Neuronal stem cell (in vitro differentiated cells): ENCODE results near the gene CD22.
"Not testable (repeated sequence)": the region's sequence is repeated elsewhere in the genome, so short reads cannot be mapped to it uniquely, and the experiment has no call there.

Experiments
- DNase-seq: peaks from one replicate; pipeline ENCODE4 v3.0.0-alpha.2; 2013; ENCODE audit warnings: low spot score
- H2AFZ ChIP-seq: one replicate; pipeline ENCODE4 v1.6.1; 2013; ENCODE audit warnings: mild to moderate bottlenecking, low read length, inconsistent platforms
- H2AK5ac ChIP-seq: 2 replicates; pipeline ENCODE4 v1.6.1; 2013; ENCODE audit warnings: low read depth, mild to moderate bottlenecking, inconsistent platforms, low read length, moderate library complexity, mixed read lengths
- H2BK120ac ChIP-seq: 2 replicates; pipeline ENCODE4 v1.6.1; 2013; ENCODE audit warnings: low read depth, mild to moderate bottlenecking, inconsistent platforms, low read length, moderate library complexity, mixed read lengths
- H2BK12ac ChIP-seq: one replicate; pipeline ENCODE4 v1.6.1; 2013; ENCODE audit warnings: low read length, inconsistent platforms
- H2BK15ac ChIP-seq: 2 replicates; pipeline ENCODE4 v1.6.1; 2013; ENCODE audit warnings: mild to moderate bottlenecking, low read length, inconsistent platforms, mixed read lengths
- H2BK5ac ChIP-seq: one replicate; pipeline ENCODE4 v1.6.1; 2013; ENCODE audit warnings: inconsistent platforms, mild to moderate bottlenecking, low read length, moderate library complexity
- H3K14ac ChIP-seq: one replicate; pipeline ENCODE4 v1.6.1; 2013; ENCODE audit warnings: low read length, inconsistent platforms
- H3K18ac ChIP-seq: 2 replicates; pipeline ENCODE4 v1.6.1; 2013; ENCODE audit warnings: low read length, inconsistent platforms
- H3K23ac ChIP-seq: 2 replicates; pipeline ENCODE4 v1.6.1; 2013; ENCODE audit warnings: low read depth, mild to moderate bottlenecking, mixed read lengths, low read length, inconsistent platforms; ENCODE audit not compliant: poor library complexity
- H3K27ac ChIP-seq: replicated peaks from 3 replicates; pipeline ENCODE4 v1.5.1; 2013; ENCODE audit warnings: low read length, inconsistent platforms
- H3K27me3 ChIP-seq, 3 experiments: 2 replicates each; pipeline ENCODE4 v1.6.1; 2013; ENCODE audit warnings: low read length in 3 of 3, mild to moderate bottlenecking in 2 of 3, inconsistent platforms in 1 of 3, low read depth in 1 of 3, mixed read lengths in 1 of 3, moderate library complexity in 1 of 3; ENCODE audit not compliant: control insufficient read depth in 3 of 3, insufficient read depth in 3 of 3
- H3K36me3 ChIP-seq, 2 donors: replicated peaks in 1 of 2; 2 replicates each; pipeline ENCODE4 v1.6.1; 2013; ENCODE audit warnings: low read length in 2 of 2; ENCODE audit not compliant: control insufficient read depth in 2 of 2, insufficient read depth in 2 of 2
- H3K4ac ChIP-seq: 2 replicates; pipeline ENCODE4 v1.6.1; 2013; ENCODE audit warnings: inconsistent platforms, mild to moderate bottlenecking, low read length, moderate library complexity
- H3K4me1 ChIP-seq, 2 donors: 1 replicate in 1 of 2; 2 replicates in 1 of 2; pipeline ENCODE4 v1.6.1; 2013; ENCODE audit warnings: low read length in 2 of 2, low read depth in 1 of 2; ENCODE audit not compliant: control insufficient read depth in 2 of 2, insufficient read depth in 1 of 2
- H3K4me2 ChIP-seq: one replicate; pipeline ENCODE4 v1.6.1; 2013; ENCODE audit warnings: mild to moderate bottlenecking, low read length, inconsistent platforms; ENCODE audit not compliant: insufficient read depth, poor library complexity, severe bottlenecking
- H3K4me3 ChIP-seq, 2 donors: 2 replicates each; pipeline ENCODE4 v1.5.1; 2013; ENCODE audit warnings: low read length in 2 of 2, mild to moderate bottlenecking in 2 of 2, inconsistent platforms in 1 of 2, moderate library complexity in 1 of 2
- H3K79me1 ChIP-seq: one replicate; pipeline ENCODE4 v1.6.1; 2013; ENCODE audit warnings: low read depth, mild to moderate bottlenecking, inconsistent platforms, low read length, moderate library complexity
- H3K9ac ChIP-seq: one replicate; pipeline ENCODE4 v1.6.1; 2013; ENCODE audit warnings: mild to moderate bottlenecking, low read depth, low read length, inconsistent platforms; ENCODE audit not compliant: poor library complexity
- H3K9me3 ChIP-seq, 2 donors: replicated peaks in 1 of 2; 2 replicates each; pipeline versions ENCODE3 to v1.6.1; 2013; ENCODE audit warnings: low read length in 2 of 2, mild to moderate bottlenecking in 2 of 2, inconsistent platforms in 1 of 2, low read depth in 1 of 2, mixed read lengths in 1 of 2, moderate library complexity in 1 of 2; ENCODE audit not compliant: control insufficient read depth in 2 of 2, insufficient read depth in 1 of 2
- H4K8ac ChIP-seq: one replicate; pipeline ENCODE4 v1.6.1; 2013; ENCODE audit warnings: low read depth, mild to moderate bottlenecking, inconsistent platforms, low read length, moderate library complexity
- H4K91ac ChIP-seq: one replicate; pipeline ENCODE4 v1.6.1; 2013; ENCODE audit warnings: low read length, low read depth, mild to moderate bottlenecking, inconsistent platforms; ENCODE audit not compliant: poor library complexity
- WGBS, 2 donors: extraction: QIAGEN DNeasy Blood & Tissue Kit; methylation state at CpG; one replicate each; pipeline ENCODE4 v1.1.7; 2013; ENCODE audit warnings: missing lambda C conversion rate in 2 of 2, mixed read lengths in 1 of 2; ENCODE audit not compliant: insufficient read length in 2 of 2, insufficient replicate concordance in 1 of 2; ENCODE audit errors: extremely low coverage in 2 of 2; 5-methylcytosine and 5-hydroxymethylcytosine counted together

The CD22 gene

GRCh38 chr19:35359395-35359794 is 30.4 kb downstream of the CD22 start:
- not testable (repeated sequence) for H2BK120ac ChIP-seq, H3K23ac ChIP-seq, H2BK5ac ChIP-seq, H3K79me1 ChIP-seq, H3K4me3 ChIP-seq, H4K91ac ChIP-seq, H3K4ac ChIP-seq, H2BK12ac ChIP-seq, H2AK5ac ChIP-seq, H2AFZ ChIP-seq, DNase-seq, H3K36me3 ChIP-seq, H3K4me1 ChIP-seq, H3K9ac ChIP-seq, H3K9me3 ChIP-seq, H3K27ac ChIP-seq, H2BK15ac ChIP-seq, H3K18ac ChIP-seq, H3K27me3 ChIP-seq, H3K4me2 ChIP-seq, H3K14ac ChIP-seq, H4K8ac ChIP-seq
- no CpG with 5 or more reads among the region's 21 CpGs for WGBS, 2 donors

- not testable (repeated sequence) for H3K4me1 ChIP-seq, H3K4ac ChIP-seq, H2BK120ac ChIP-seq, H3K18ac ChIP-seq, H3K9ac ChIP-seq, H3K4me2 ChIP-seq, H3K4me3 ChIP-seq, DNase-seq, H3K14ac ChIP-seq, H4K91ac ChIP-seq, H3K27ac ChIP-seq, H3K36me3 ChIP-seq, H3K79me1 ChIP-seq, H2BK15ac ChIP-seq, H2BK5ac ChIP-seq, H2AFZ ChIP-seq, H2BK12ac ChIP-seq, H3K27me3 ChIP-seq, H3K9me3 ChIP-seq, H4K8ac ChIP-seq, H2AK5ac ChIP-seq, H3K23ac ChIP-seq
- no CpG with 5 or more reads among the region's 5 CpGs for WGBS, 2 donors
Observed at GRCh38 chr19:35360081-35360480, 31.1 kb downstream of the CD22 start.

GRCh38 chr19:35360880-35361420 is 32.0 kb downstream of the CD22 start:
- Histone ChIP-seq H3K4ac (no peak overlapping the region), H2BK5ac (no peak overlapping the region), H2BK12ac (no peak overlapping the region), H3K14ac (no peak overlapping the region), H3K9ac (no peak overlapping the region), H3K4me3 (no peak overlapping the region), H3K27ac (no peak overlapping the region), H3K18ac (no peak overlapping the region), H2BK15ac (no peak overlapping the region), H2BK120ac (no peak overlapping the region), H3K9me3 (no peaks in the 10 kb centered on the region), H2AK5ac (no peak overlapping the region), H3K4me2 (no peak overlapping the region), H3K36me3 (no peaks in the 10 kb centered on the region), H3K4me1 (no peaks in the 10 kb centered on the region), H2AFZ (no peak overlapping the region), H4K8ac (no peak overlapping the region), H3K23ac (no peak overlapping the region), H3K27me3 (peaks cover 0 to 2% (median 0%) of the 10 kb centered on the region in 3 experiments), H4K91ac (no peak overlapping the region), H3K79me1 (no peaks in the 10 kb centered on the region)
- DNase-seq, result no peak
- WGBS, 2 donors, result no CpG with 5 or more reads among the region's 5 CpGs

GRCh38 chr19:35362261-35363000 is 33.4 kb downstream of the CD22 start:
- H3K23ac ChIP-seq, result no peak overlapping the region
- no peaks in the 10 kb centered on the region for H3K79me1 ChIP-seq
- no peaks in the 10 kb centered on the region for H3K36me3 ChIP-seq
- H3K9me3 ChIP-seq, result no peaks in the 10 kb centered on the region
- H3K4ac ChIP-seq, result no peak overlapping the region
- H3K14ac ChIP-seq, result no peak overlapping the region
- no peak overlapping the region for H2BK5ac ChIP-seq
- no peak overlapping the region for H2BK12ac ChIP-seq
- H3K27me3 ChIP-seq, result no peaks in the 10 kb centered on the region
- no peak overlapping the region for H3K18ac ChIP-seq
- no peak overlapping the region for H2BK15ac ChIP-seq
- no peak overlapping the region for H4K91ac ChIP-seq
- no peak overlapping the region for H2AK5ac ChIP-seq
- no peaks in the 10 kb centered on the region for H3K4me1 ChIP-seq
- H4K8ac ChIP-seq, result no peak overlapping the region
- H3K4me2 ChIP-seq, result no peak overlapping the region
- DNase-seq, result no peak
- no peak overlapping the region for H2BK120ac ChIP-seq
- no peak overlapping the region for H3K9ac ChIP-seq
- WGBS, 2 donors, result no CpG with 5 or more reads among the region's 14 CpGs
- H3K27ac ChIP-seq, result no peak overlapping the region
- no peak overlapping the region for H2AFZ ChIP-seq
- no peak overlapping the region for H3K4me3 ChIP-seq
